Spleen (tissue), 7 donors: Measurements from ENCODE around the gene VEGFB.
A peak's percentile ranks its signal among the peaks of the same experiment; 100 is the strongest.

Experiments
- CTCF ChIP-seq, 11 experiments: fragments of 200-600 bp in 7 of 11; fragments of 450-650 bp in 4 of 11; sonication (generic) in 4 of 11; IDR thresholded peaks in 8 of 11; conservative IDR thresholded peaks in 3 of 11; 1 replicate in 7 of 11; 2 replicates in 4 of 11; pipeline versions ENCODE4 v1.4.0 to v1.8.0; 2016 to 2021; ENCODE audit warnings: antibody characterized with exemption in 11 of 11, inconsistent platforms in 4 of 11, mild to moderate bottlenecking in 1 of 11
- POLR2A ChIP-seq, 3 donors: fragments of 450-650 bp; IDR thresholded peaks; one replicate each; pipeline ENCODE4 v1.5.1; 2017; ENCODE audit warnings: antibody characterized with exemption in 3 of 3, mild to moderate bottlenecking in 1 of 3
- POLR2AphosphoS5 ChIP-seq, 3 donors: sonication (generic); formaldehyde crosslinking; IDR thresholded peaks; one replicate each; pipeline ENCODE4 v1.5.1; 2017; ENCODE audit warnings: antibody characterized with exemption in 3 of 3
- donor health status: DM: no; HTN: no; CAD: no; lungs with moderate emphysema.
- donor health status: DM: no; HTN: no; CAD: no.
- donor health status: DM: no; HTN: no; CAD: no.

- TF ChIP-seq CTCF (IDR thresholded peaks at IDR 0.05 in 8 of 11, conservative IDR thresholded peaks at IDR 0.05 in 3 of 11) (no peak), POLR2A (IDR thresholded peaks at IDR 0.05) (no peak), POLR2AphosphoS5 (IDR thresholded peaks at IDR 0.05) (peak in 1 of 3 donors; percentile 47)
Measured at GRCh38 chr11:64267207-64267945, 33.0 kb downstream of the VEGFB start.
